ENCODE results near the gene CDK12. TPM values are rescaled to one million over a fixed set of nuclear protein-coding genes. Genes with fewer than 3 reads are reported as not detected.
"Not testable (repeated sequence)": the region's sequence is repeated elsewhere in the genome, so short reads cannot be mapped to it uniquely, and the experiment has no call there.

The CDK12 gene
- polyA plus RNA-seq, 1 donor, result 33.8 TPM

GRCh38 chr17:39507511-39507910, 46.2 kb downstream of the CDK12 start:
- no peak for DNase-seq

GRCh38 chr17:39508987-39509386, 47.7 kb downstream of the CDK12 start:
- no peak for DNase-seq

GRCh38 chr17:39513309-39513708, 52.0 kb downstream of the CDK12 start:
- no peak for DNase-seq

- no peak for DNase-seq
These were observed 52.6 kb downstream of the CDK12 start for GRCh38 chr17:39513915-39514314.

GRCh38 chr17:39517224-39517623, 55.9 kb downstream of the CDK12 start:
- no peak for DNase-seq

GRCh38 chr17:39525801-39526506, 64.7 kb downstream of the CDK12 start:
- DNase-seq, result no peak

- no peak for DNase-seq
These were observed 66.0 kb downstream of the CDK12 start for GRCh38 chr17:39527220-39527813.

- no peak for DNase-seq
These were observed 68.2 kb downstream of the CDK12 start for GRCh38 chr17:39529455-39529854.

- DNase-seq, result no peak
These were observed 69.2 kb downstream of the CDK12 start for GRCh38 chr17:39530513-39530912.

GRCh38 chr17:39531252-39531651, 70.0 kb downstream of the CDK12 start:
- no peak for DNase-seq

GRCh38 chr17:39533891-39534290, 72.6 kb downstream of the CDK12 start:
- no peak for DNase-seq

- DNase-seq, result no peak
These were observed 73.6 kb downstream of the CDK12 start for GRCh38 chr17:39534768-39535405.

- no peak for DNase-seq
These were observed 75.2 kb downstream of the CDK12 start for GRCh38 chr17:39536468-39536867.

- not testable (repeated sequence) for DNase-seq
These were observed 76.1 kb downstream of the CDK12 start for GRCh38 chr17:39537364-39537763.

- DNase-seq, result no peak
These were observed 77.6 kb downstream of the CDK12 start for GRCh38 chr17:39538866-39539265.

- no peak for DNase-seq
These were observed 79.3 kb downstream of the CDK12 start for GRCh38 chr17:39540611-39541010.

- no peak for DNase-seq
These were observed 80.4 kb downstream of the CDK12 start for GRCh38 chr17:39541652-39542051.

GRCh38 chr17:39543176-39543575, 81.9 kb downstream of the CDK12 start:
- DNase-seq, result no peak

GRCh38 chr17:39543664-39544063, 82.4 kb downstream of the CDK12 start:
- no peak for DNase-seq

- not testable (repeated sequence) for DNase-seq
These were observed 83.1 kb downstream of the CDK12 start for GRCh38 chr17:39544361-39544760.

- peak; percentile 39 for DNase-seq
These were observed 86.6 kb downstream of the CDK12 start for GRCh38 chr17:39547713-39548478.

GRCh38 chr17:39548494-39549225, 87.4 kb downstream of the CDK12 start:
- no peak for DNase-seq
